GM19193 (cell line): ENCODE data around the gene CCDC74A.
"Not testable (repeated sequence)": the region's sequence is repeated elsewhere in the genome, so short reads cannot be mapped to it uniquely, and the experiment has no call there.

ENCODE experiments used
- POLR2A ChIP-seq: IDR thresholded peaks from 4 replicates; pipeline ENCODE4 v1.6.1; 2011; ENCODE audit not compliant: insufficient read depth, insufficient read length; ENCODE audit errors: extremely low read depth

The CCDC74A gene

DNA sequence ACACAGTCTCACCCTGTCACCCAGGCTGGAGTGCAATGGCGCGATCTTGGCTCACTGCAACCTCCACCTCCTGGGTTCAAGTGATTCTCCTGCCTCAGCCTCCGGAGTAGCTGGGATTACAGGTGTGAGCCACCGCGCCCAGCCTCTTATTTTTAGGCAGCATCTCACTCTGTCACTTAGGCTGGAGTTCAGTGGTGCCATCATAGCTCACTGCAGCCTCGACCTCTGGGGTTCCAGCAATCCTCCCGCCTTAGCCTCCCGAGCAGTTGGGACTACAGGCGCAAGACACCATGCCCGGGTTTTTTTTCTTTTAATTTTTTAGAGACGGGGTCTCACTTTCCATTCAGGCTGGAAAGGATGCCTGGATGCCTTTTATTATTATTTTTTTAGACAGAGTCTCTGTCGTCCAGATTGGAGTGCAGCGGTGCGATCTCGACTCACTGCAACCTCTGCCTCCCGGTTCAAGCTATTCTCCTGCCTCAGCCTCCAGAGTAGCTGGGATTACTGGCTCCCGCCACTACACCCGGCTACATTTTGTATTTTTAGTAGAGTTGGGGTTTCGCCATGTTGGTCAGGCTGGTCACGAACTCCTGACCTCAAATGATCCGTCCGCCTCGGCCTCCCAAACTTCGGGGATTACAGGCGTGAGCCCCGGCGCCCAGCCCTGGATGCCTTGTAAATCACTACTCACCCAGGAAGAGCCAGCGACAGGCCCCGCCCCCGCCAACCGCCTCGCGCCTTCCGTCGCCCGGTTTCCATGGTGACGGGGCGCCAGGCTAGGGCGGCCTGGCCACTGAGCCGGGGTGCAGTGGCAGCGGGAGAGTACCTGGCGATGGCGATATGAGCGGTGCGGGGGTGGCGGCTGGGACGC lies at the start of gene CCDC74A:
CCDC74A (plus strand) TSS at position 758 of the 871 bp plus-strand sequence; CDS start at position 841, 83 bp downstream.
- not testable (repeated sequence) for TF ChIP-seq POLR2A

GRCh38 chr2:131488306-131489205 lies 39.1 kb upstream of the CCDC74A start:
- TF ChIP-seq POLR2A: no peak

GRCh38 chr2:131492015-131492417 lies 35.7 kb upstream of the CCDC74A start, which contains the start of gene MZT2A:
Gene MZT2A, minus strand, starts transcription at chr2:131492397. Its CDS starts 21 bp downstream, at chr2:131492376.
- not testable (repeated sequence) for TF ChIP-seq POLR2A

GRCh38 chr2:131492418-131493198 lies 35.1 kb upstream of the CCDC74A start:
- TF ChIP-seq POLR2A: peak; percentile 46

GRCh38 chr2:131493199-131493968 lies 34.3 kb upstream of the CCDC74A start:
- TF ChIP-seq POLR2A: no peak

DNA sequence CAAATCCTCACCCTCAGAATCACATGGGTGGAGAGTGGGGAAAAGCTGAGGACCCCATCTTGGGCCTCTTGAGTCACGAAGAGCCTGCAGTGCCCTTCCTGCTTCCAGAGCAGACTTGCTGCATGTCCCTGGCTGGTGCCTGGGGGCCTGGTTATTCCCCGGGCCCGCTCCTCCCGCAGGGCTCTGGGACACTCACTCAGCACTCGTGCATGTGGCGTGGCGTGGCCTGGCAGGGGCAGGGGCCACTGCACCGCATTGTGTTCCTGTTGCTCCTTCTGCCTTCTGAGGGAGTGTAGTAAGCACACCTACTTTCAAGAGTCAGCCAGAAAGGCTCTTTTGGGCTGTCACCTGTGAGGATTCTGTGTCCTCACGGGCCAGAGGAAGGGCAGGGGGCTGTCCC lies 18.1 kb upstream of the CCDC74A start:
- no peak for TF ChIP-seq POLR2A

- no peak for TF ChIP-seq POLR2A
Measured at GRCh38 chr2:131516011-131516410, 11.7 kb upstream of the CCDC74A start.

DNA sequence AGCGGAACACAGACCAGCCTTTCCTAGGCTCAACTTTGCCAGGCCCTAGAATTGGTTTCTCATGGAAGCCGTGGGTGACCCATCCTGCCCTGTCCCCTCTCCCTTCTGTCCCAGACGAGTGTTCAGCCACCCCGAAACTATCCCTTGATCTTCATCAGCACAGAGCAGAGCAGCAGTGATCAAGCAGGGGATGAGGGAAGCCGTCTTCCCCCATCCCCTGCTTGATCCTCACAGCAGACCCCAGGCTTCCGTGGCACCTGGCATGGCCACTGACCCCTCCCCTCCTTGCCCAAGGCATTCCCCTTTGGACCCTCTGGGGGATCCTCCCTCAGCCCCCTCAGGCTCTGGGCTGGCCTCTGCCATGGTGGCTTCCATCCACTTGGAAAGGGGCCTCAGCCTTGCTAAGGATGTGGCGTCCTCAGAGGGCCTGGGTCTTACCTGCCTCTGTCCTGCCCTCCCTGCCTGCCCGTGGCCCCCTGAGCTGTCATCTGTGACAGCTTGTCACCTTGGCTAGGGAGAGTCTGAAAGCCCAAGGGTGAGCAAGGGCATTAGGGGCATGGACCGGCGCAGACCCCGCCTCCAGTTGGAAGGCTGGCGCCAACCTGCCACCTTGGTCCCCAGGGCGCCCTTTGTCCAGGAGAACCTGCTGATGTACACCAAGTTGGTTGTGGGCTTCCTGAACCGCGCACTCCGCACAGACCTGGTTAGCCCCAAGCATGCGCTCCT lies 10.4 kb upstream of the CCDC74A start:
- TF ChIP-seq POLR2A: no peak

DNA sequence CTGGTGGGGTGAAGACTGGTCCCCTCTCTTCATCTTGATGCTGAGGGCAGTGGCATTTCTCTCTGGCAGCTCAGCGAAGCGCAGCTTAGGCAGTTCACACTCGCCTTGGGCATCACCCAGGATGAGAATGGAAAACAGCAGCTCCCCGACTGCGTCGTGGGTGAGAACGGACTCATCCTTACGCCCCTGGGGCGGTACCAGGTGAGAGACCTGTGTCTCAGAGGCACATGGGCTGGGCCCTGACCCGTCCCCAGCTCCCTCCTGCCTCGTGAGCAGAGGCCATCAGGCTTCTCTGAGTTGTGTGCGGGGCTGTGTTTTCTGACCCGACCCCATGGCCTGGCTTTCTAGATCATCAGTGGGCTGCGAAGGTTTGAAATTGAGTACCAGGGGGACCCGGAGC lies 8.2 kb upstream of the CCDC74A start:
- TF ChIP-seq POLR2A: no peak

- no peak for TF ChIP-seq POLR2A
Measured at GRCh38 chr2:131520526-131520925, 7.2 kb upstream of the CCDC74A start.

DNA sequence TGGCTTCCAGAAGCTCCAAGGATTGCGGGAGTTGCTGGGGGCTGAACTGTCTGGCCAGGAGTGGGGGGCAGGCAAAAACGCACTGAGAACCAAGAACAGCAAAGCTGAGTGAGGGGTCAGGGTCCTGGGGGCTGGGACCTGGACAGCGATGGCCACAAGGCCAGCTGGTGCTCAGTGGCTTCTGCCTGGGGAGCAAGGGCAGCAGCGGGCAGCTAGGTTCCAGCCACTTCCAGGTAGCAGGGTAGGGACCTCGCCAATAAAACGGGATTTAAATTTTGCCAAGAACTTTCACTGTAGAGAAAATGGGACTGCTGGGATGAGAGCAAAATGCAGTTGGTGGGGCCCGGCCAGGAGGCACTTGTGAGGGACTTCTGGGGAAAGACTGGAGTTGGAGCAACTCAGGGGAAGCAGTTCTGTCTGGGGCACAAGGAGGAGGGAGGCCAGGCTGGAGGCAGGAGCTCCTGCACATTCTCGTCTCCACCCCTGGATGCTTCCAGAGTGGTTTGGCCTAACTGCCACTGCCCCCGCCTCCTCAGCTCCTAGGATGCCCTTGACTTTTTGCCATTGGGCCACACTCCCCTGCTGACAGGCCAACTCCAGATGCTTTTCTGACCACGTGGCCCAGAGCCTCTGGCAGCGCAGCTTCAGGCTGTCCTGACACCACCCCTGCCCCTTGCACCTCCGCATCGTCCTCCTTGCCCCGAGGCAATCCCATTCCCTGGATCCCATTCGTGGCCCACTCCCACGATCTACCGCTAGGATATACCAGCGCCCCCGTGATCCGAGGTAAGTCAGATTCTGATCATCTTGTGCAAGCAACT lies 5.5 kb upstream of the CCDC74A start:
- TF ChIP-seq POLR2A: no peak

DNA sequence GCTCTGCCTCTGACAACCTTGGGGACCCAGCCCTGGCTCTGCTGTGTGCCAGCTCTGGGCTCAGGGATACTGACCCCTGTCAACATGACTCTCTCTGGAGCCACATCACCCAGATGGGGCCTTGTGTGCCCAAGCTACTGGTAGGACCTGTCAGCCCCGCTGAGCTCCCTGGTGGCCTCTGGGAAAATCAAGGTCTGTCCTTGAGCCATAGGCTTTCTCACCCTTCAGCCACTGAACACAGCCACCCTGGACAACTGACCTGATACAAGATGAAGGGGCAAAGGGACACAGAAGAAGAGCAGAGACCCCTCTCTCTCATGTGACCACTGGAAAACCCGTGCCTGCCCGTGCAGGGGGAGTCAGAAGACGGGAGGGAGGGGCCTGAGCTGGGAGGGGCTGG lies 7.8 kb downstream of the CCDC74A start:
- TF ChIP-seq POLR2A: no peak
